ENCODE data around the gene CORO2A. TPM values are rescaled to one million over a fixed set of nuclear protein-coding genes. Genes with fewer than 3 reads are reported as not detected.

Gene CORO2A
- total and polyA plus RNA-seq, 11 donors: 0.09 to 2.2 (median 0.22) TPM

DNA sequence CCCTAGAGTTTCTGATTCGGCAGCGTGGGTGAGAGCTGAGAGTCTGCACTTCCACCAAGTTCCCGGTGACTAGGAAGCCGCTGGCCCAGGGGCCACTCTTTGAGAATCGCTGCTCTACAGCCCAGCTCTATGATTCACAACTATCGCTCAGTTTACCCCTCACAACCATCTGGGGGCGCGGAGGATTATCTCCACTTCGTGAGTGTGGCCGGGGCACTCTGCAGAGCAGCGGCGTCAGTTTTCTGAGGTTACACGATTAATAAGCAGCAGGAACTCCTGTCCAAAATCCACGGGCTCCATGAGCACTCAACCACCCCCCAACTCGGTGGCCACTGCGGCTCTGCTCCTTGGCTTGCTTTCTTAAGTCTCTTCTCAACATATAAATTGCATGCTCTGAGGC lies 19.3 kb downstream of the CORO2A start:
- no peaks in the 10 kb centered on the region for H3K27me3 ChIP-seq
- peaks cover 0 to 16% (median 0%) of the 10 kb centered on the region in 12 donors for H3K4me1 ChIP-seq
- no peaks in the 10 kb centered on the region for H3K36me3 ChIP-seq
- H3K4me3 ChIP-seq: no peak overlapping the region
- H3K9me3 ChIP-seq: no peaks in the 10 kb centered on the region
- TF ChIP-seq, protein P1, sequence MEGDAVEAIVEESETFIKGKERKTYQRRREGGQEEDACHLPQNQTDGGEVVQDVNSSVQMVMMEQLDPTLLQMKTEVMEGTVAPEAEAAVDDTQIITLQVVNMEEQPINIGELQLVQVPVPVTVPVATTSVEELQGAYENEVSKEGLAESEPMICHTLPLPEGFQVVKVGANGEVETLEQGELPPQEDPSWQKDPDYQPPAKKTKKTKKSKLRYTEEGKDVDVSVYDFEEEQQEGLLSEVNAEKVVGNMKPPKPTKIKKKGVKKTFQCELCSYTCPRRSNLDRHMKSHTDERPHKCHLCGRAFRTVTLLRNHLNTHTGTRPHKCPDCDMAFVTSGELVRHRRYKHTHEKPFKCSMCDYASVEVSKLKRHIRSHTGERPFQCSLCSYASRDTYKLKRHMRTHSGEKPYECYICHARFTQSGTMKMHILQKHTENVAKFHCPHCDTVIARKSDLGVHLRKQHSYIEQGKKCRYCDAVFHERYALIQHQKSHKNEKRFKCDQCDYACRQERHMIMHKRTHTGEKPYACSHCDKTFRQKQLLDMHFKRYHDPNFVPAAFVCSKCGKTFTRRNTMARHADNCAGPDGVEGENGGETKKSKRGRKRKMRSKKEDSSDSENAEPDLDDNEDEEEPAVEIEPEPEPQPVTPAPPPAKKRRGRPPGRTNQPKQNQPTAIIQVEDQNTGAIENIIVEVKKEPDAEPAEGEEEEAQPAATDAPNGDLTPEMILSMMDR (IDR thresholded peaks at IDR 0.05): no peak
- no peak for TF ChIP-seq POLR2A (IDR thresholded peaks at IDR 0.05)
- intact Hi-C loops (cut with DNase I): no loop called here
- DNase-seq: no peak
- WGBS, 4 donors: 77 to 90% (median 85%) methylated on average over 16 of the region's 16 CpGs
- no peak for ATAC-seq
- no peak overlapping the region for H3K27ac ChIP-seq

DNA sequence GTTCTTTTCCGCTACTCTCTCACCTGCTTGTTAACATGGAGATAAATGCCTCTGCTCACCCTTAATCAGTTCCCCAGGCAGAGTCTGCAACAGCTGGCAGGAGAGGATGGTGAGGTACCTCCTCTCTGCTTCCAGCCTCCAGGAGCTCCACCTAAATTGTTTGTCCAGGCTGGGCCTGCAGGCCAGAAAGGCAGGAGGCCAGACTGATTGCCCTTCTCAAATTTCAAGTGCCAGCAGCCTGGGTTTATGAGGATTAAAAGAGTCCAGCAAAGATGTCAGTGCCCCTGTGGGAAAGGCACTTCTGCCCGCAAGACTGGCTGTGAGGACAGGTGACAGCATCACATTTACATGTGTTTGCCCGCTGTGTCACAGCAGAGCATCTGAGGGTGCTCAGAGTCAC lies 19.8 kb downstream of the CORO2A start:
- intact Hi-C loops (cut with DNase I): no loop called here
- ATAC-seq (no peak), DNase-seq (no peak)
- Histone ChIP-seq H3K27ac (no peak overlapping the region), H3K36me3 (no peaks in the 10 kb centered on the region), H3K9me3 (no peaks in the 10 kb centered on the region), H3K4me1 (peaks cover 0 to 16% (median 0%) of the 10 kb centered on the region in 12 donors), H3K27me3 (no peaks in the 10 kb centered on the region), H3K4me3 (no peak overlapping the region)
- 86 to 95% (median 88%) methylated on average over 3 of the region's 3 CpGs for WGBS, 4 donors
- TF ChIP-seq POLR2A (IDR thresholded peaks at IDR 0.05): no peak
- TF ChIP-seq, protein P1 (IDR thresholded peaks at IDR 0.05): no peak

DNA sequence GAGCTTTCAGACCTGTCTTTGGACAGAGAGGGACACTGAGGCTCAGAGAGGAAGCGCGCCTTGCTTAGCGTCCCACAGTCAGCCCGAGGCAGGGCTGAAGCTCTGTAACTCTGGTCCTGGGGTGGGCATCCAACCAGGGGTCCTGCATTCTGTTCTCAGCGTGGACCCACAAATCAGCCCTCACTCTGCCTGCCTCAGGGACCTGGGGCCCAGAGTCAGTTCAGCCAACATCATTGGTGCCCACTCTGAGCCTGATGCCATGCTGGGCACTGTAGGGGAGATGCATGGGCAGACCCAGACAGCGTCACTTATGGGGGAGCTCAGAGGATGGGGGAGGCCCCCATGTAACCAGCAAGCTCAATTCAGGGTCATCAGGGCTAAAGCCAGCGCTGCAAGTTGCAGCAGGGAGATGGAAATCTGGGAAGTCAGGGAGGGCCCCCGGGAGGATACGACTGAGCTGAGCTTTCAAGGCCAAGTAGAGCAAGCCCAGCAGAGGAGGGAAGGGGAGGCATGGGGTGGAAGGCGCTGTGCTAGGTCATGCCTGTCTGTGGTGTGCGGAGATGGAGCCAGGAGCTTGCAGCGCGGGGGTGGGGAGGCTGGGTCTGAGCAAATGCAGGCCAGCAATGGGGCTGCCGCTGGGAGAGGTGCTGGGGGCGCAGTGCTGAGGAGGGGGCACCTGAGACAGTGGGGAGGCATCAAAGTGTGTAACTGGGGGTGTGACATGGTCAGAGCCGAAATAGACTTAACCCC lies 21.1 kb downstream of the CORO2A start:
- Histone ChIP-seq H3K4me3 (no peak overlapping the region), H3K27me3 (no peaks in the 10 kb centered on the region), H3K27ac (no peak overlapping the region), H3K9me3 (no peaks in the 10 kb centered on the region), H3K4me1 (peaks cover 0 to 16% (median 0%) of the 10 kb centered on the region in 12 donors), H3K36me3 (no peaks in the 10 kb centered on the region)
- intact Hi-C loops (cut with DNase I): no loop called here
- TF ChIP-seq, protein P1 (IDR thresholded peaks at IDR 0.05): no peak
- no peak for TF ChIP-seq POLR2A (IDR thresholded peaks at IDR 0.05)
- 63 to 73% (median 67%) methylated on average over 16 of the region's 16 CpGs for WGBS, 4 donors
- ATAC-seq: peak in 2 of 4 donors; percentile 38 to 62
- no peak for DNase-seq

DNA sequence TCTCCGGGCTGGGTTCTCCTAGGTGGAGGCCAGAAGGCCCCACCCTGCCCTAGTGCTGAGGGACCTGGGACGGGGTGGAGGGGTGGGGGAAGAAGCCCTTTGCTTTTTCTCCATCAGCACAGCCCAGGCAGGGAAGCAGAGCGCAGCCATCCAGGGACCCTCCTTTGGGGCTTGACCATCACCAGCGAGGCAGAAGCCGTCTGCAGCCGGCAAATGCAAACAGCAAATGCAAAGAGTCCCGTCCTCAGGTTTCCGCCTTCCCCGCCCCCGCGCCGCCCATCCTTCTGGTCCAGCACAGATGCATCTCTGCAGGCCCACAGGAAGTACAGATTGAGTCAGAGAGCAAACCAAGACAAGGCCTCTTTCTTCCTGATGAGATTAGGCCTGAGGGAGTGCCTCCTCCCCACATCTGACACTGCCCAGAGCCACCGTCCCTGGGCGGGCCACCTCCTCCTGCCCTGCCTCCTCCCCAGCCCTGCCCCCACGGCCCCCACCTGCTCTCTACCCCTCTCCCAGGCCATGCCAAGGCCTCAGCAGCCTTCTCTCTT lies 23.4 kb downstream of the CORO2A start:
- Histone ChIP-seq H3K4me3 (no peak overlapping the region), H3K27ac (peak overlapping the region in 4 of 12 donors; percentile 9 to 42 (median 32)), H3K9me3 (no peaks in the 10 kb centered on the region), H3K27me3 (no peaks in the 10 kb centered on the region), H3K4me1 (peaks cover 0 to 16% (median 0%) of the 10 kb centered on the region in 12 donors), H3K36me3 (no peaks in the 10 kb centered on the region)
- TF ChIP-seq, protein P1 (IDR thresholded peaks at IDR 0.05): no peak
- TF ChIP-seq POLR2A (IDR thresholded peaks at IDR 0.05): no peak
- peak; percentile 66 to 93 (median 87) for ATAC-seq
- peak in 4 of 5 donors; percentile 35 to 61 (median 50) for DNase-seq
- 30 to 44% (median 35%) methylated on average over 14 to 15 of the region's 15 CpGs for WGBS, 4 donors
- intact Hi-C loops (cut with DNase I): no loop called here

Data from heart left ventricle (tissue), 16 donors.